Transverse colon (tissue), 4 donors: Measurements from ENCODE around the gene CPNE4. TPM values are rescaled to one million over a fixed set of nuclear protein-coding genes. Genes with fewer than 3 reads are reported as not detected.

Source experiments
- DNase-seq: peaks from one replicate; pipeline ENCODE4 v3.0.0-alpha.2; 2019
- H3K27ac ChIP-seq, 4 donors: fragments of 200-600 bp; sonication (generic); 2 replicates each; pipeline ENCODE4 v1.5.1; 2016 to 2018; ENCODE audit warnings: inconsistent platforms in 4 of 4
- H3K27me3 ChIP-seq: fragments of 200-600 bp; sonication (generic); 2 replicates; pipeline ENCODE4 v1.5.1; 2017; ENCODE audit warnings: inconsistent platforms
- H3K36me3 ChIP-seq, 4 donors: fragments of 200-600 bp; sonication (generic); 2 replicates each; pipeline ENCODE4 v1.5.1; 2017 to 2019; ENCODE audit warnings: inconsistent platforms in 4 of 4
- H3K4me1 ChIP-seq, 4 donors: fragments of 200-600 bp; sonication (generic); 2 replicates each; pipeline ENCODE4 v1.5.1; 2017 to 2020; ENCODE audit warnings: inconsistent platforms in 4 of 4
- H3K4me3 ChIP-seq, 4 donors: fragments of 200-600 bp; sonication (generic); 1 replicate in 1 of 4; 2 replicates in 3 of 4; pipeline versions ENCODE4 v1.5.1 to v1.6.1; 2017 to 2019; ENCODE audit warnings: inconsistent platforms in 4 of 4
- H3K9me3 ChIP-seq, 2 donors: fragments of 200-600 bp; sonication (generic); 2 replicates each; pipeline ENCODE4 v1.5.1; 2017 to 2019; ENCODE audit warnings: inconsistent platforms in 2 of 2
- EP300 ChIP-seq: sonication (generic); formaldehyde crosslinking; IDR thresholded peaks from one replicate; pipeline ENCODE4 v1.6.1; 2017; ENCODE audit warnings: antibody characterized with exemption, low read depth
- POLR2A ChIP-seq: fragments of 450-650 bp; IDR thresholded peaks from one replicate; pipeline ENCODE4 v1.6.1; 2016; ENCODE audit warnings: antibody characterized with exemption, mild to moderate bottlenecking, moderate library complexity
- POLR2AphosphoS5 ChIP-seq, 3 donors: sonication (generic); formaldehyde crosslinking; IDR thresholded peaks; one replicate each; pipeline ENCODE4 v1.6.1; 2016; ENCODE audit warnings: antibody characterized with exemption in 3 of 3
- WGBS, 2 donors: methylation state at CpG; one replicate each; pipeline ENCODE4 v1.1.5; 2018; ENCODE audit warnings: low coverage in 1 of 2; 5-methylcytosine and 5-hydroxymethylcytosine counted together
- in situ Hi-C, 4 donors: fragments of 200-750 bp; cut with MboI; loops; one replicate each; pipeline versions ENCODE4 v1.15.0 to v1.15.1; 2017; ENCODE audit warnings: low sequenced_read_pairs in 3 of 4, low pct_ligation_motif_present in 1 of 4, low pct_unique_long_range_greater_than_20kb in 1 of 4
- intact Hi-C: fragments of 100-400 bp; cut with DNase I; formaldehyde crosslinking; loops from one replicate; pipeline ENCODE4 v1.15.1; 2023; ENCODE audit warnings: low total_unique reads
- total RNA-seq, 4 donors: library from RNA; depleted of rRNA; stranded (reverse); fragments of >200 nt; gene quantifications; one replicate each; pipeline ENCODE4 v1.1.0, GENCODE V29; 2016
- TF ChIP-seq, protein P1 (sequence below), 5 experiments: fragments of 200-600 bp in 3 of 5; fragments of 450-650 bp in 2 of 5; sonication (generic) in 3 of 5; IDR thresholded peaks; 1 replicate in 2 of 5; 2 replicates in 3 of 5; pipeline ENCODE4 v1.5.1; 2016 to 2017; ENCODE audit warnings: antibody characterized with exemption in 5 of 5, inconsistent platforms in 3 of 5, mild to moderate bottlenecking in 2 of 5, moderate library complexity in 1 of 5

The CPNE4 gene
- total RNA-seq, 4 donors from 2014 or later = 0.16 to 1.5 TPM; not detected in 2

- no peak overlapping the region for H3K4me3 ChIP-seq
- no peak for DNase-seq
- no peak overlapping the region for H3K27ac ChIP-seq
- TF ChIP-seq POLR2A = no peak
- TF ChIP-seq, protein P1, sequence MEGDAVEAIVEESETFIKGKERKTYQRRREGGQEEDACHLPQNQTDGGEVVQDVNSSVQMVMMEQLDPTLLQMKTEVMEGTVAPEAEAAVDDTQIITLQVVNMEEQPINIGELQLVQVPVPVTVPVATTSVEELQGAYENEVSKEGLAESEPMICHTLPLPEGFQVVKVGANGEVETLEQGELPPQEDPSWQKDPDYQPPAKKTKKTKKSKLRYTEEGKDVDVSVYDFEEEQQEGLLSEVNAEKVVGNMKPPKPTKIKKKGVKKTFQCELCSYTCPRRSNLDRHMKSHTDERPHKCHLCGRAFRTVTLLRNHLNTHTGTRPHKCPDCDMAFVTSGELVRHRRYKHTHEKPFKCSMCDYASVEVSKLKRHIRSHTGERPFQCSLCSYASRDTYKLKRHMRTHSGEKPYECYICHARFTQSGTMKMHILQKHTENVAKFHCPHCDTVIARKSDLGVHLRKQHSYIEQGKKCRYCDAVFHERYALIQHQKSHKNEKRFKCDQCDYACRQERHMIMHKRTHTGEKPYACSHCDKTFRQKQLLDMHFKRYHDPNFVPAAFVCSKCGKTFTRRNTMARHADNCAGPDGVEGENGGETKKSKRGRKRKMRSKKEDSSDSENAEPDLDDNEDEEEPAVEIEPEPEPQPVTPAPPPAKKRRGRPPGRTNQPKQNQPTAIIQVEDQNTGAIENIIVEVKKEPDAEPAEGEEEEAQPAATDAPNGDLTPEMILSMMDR (IDR thresholded peaks at IDR 0.05) = no peak
- no peak for TF ChIP-seq POLR2AphosphoS5 (IDR thresholded peaks at IDR 0.05)
- TF ChIP-seq EP300 = no peak
- in situ Hi-C loops = no loop called here
- H3K36me3 ChIP-seq = no peaks in the 10 kb centered on the region
- no peaks in the 10 kb centered on the region for H3K4me1 ChIP-seq
- no peaks in the 10 kb centered on the region for H3K27me3 ChIP-seq
- intact Hi-C loops = no loop called here
- no peaks in the 10 kb centered on the region for H3K9me3 ChIP-seq
Measured at GRCh38 chr3:131775650-131776049, 259.2 kb downstream of the CPNE4 start.

DNA sequence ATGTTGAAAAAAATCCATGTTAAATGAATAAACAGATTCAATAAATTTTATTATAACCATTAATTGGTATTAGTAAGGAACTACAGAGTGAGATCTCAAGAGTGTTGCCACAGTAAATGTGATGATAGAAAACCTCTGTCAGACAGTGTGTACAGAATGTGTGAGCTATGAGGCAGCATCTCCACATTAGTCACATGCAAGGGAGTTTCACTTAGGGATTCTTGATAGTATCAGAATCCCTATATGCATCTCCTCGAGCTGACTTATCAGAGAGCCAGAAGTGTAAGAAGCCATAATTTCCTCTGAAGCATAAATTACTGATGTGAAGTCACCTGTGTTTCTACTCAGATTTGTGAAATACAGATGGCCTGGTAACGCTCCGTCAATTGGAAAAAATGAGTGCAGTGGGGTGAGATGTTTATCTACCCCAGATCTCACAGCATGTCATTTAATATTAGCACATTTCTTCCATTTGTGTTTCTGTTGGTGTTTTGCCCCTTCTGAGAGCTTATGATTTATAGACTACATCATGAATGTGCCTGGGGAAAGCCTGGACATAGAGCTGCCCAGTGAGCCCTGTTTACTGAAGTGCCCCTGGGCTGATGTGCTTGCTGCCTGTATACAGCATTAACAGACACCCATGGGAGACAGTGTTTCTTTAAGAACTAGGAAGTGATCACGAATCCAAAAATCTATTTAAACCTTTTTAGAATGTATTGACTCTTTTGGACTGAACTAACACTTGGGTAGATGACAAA, 262.4 kb downstream of the CPNE4 start:
- WGBS, 2 donors = 50 to 54% methylated on average over 4 of the region's 4 CpGs
- no peak for DNase-seq

GRCh38 chr3:131762981-131763564, 271.7 kb downstream of the CPNE4 start:
- no peaks in the 10 kb centered on the region for H3K9me3 ChIP-seq
- H3K4me3 ChIP-seq = no peak overlapping the region
- intact Hi-C loops (no loop called here), in situ Hi-C loops (no loop called here)
- no peak for DNase-seq
- H3K4me1 ChIP-seq = no peaks in the 10 kb centered on the region
- TF ChIP-seq POLR2AphosphoS5 (IDR thresholded peaks at IDR 0.05) (no peak), POLR2A (no peak), EP300 (no peak)
- TF ChIP-seq, protein P1 (IDR thresholded peaks at IDR 0.05) = no peak
- no peaks in the 10 kb centered on the region for H3K27me3 ChIP-seq
- no peaks in the 10 kb centered on the region for H3K36me3 ChIP-seq
- no peak overlapping the region for H3K27ac ChIP-seq
- 56 to 62% methylated on average over 4 of the region's 4 CpGs for WGBS, 2 donors

More for the DNA sequence above, 262.4 kb downstream of the CPNE4 start:
- H3K9me3 ChIP-seq = no peaks in the 10 kb centered on the region
- H3K4me3 ChIP-seq = no peak overlapping the region
- intact Hi-C loops (no loop called here), in situ Hi-C loops (no loop called here)
- H3K27me3 ChIP-seq = no peaks in the 10 kb centered on the region
- H3K4me1 ChIP-seq = no peaks in the 10 kb centered on the region
- no peak overlapping the region for H3K27ac ChIP-seq
- H3K36me3 ChIP-seq = no peaks in the 10 kb centered on the region
- no peak for TF ChIP-seq POLR2A
- TF ChIP-seq EP300 = no peak
- TF ChIP-seq POLR2AphosphoS5 (IDR thresholded peaks at IDR 0.05) = no peak
- TF ChIP-seq, protein P1 (IDR thresholded peaks at IDR 0.05) = no peak

GRCh38 chr3:131756405-131756804, 278.4 kb downstream of the CPNE4 start:
- no peak overlapping the region for H3K27ac ChIP-seq
- H3K9me3 ChIP-seq = no peaks in the 10 kb centered on the region
- no peaks in the 10 kb centered on the region for H3K27me3 ChIP-seq
- intact Hi-C loops = no loop called here
- no peak for DNase-seq
- 70% methylated on average over 2 of the region's 2 CpGs; no CpG with 5 or more reads in 1 of the 2 donors for WGBS, 2 donors
- H3K4me1 ChIP-seq = no peaks in the 10 kb centered on the region
- H3K4me3 ChIP-seq = no peak overlapping the region
- in situ Hi-C loops = no loop called here
- no peaks in the 10 kb centered on the region for H3K36me3 ChIP-seq
- no peak for TF ChIP-seq POLR2AphosphoS5 (IDR thresholded peaks at IDR 0.05)
- no peak for TF ChIP-seq EP300
- TF ChIP-seq POLR2A = no peak
- TF ChIP-seq, protein P1 (IDR thresholded peaks at IDR 0.05) = no peak
